ENCODE results near the gene PCDHB10. TPM values are rescaled to one million over a fixed set of nuclear protein-coding genes. Genes with fewer than 3 reads are reported as not detected.
"Not testable (repeated sequence)": the region's sequence is repeated elsewhere in the genome, so short reads cannot be mapped to it uniquely, and the experiment has no call there.

The PCDHB10 gene
- total and polyA plus RNA-seq, 10 donors: 0.09 to 2.7 (median 0.87) TPM

GRCh38 chr5:141172381-141173204, 19.6 kb upstream of the PCDHB10 start, which contains the start of gene PCDHB7:
Gene PCDHB7 (plus strand): TSS chr5:141172644. CDS start chr5:141172836, 192 bp downstream.
- Histone ChIP-seq H3K9me3 (peaks cover 0 to 51% (median 36%) of the 10 kb centered on the region in 8 donors), H3K4me1 (no peaks in the 10 kb centered on the region), H3K36me3 (no peaks in the 10 kb centered on the region), H3K27me3 (replicated peaks in 1 of 7) (peaks cover 0 to 64% (median 3%) of the 10 kb centered on the region in 7 donors), H3K4me3 (peak within 1 kb of the TSS in 1 of 8 donors; percentile 36), H3K27ac (no peak within 1 kb of the TSS)
- TF ChIP-seq POLR2AphosphoS5 (IDR thresholded peaks at IDR 0.05) (no peak), CTCF (IDR thresholded peaks at IDR 0.05 in 8 of 11, conservative IDR thresholded peaks at IDR 0.05 in 3 of 11) (peak in 7 of 11 experiments; percentile 11 to 44 (median 31))
- 24 to 40% (median 33%) methylated on average over 20 of the region's 20 CpGs for WGBS, 5 donors
- no peak for DNase-seq
- intact Hi-C loops (cut with DNase I; ENCODE audit: low total_unique reads): no loop called here

GRCh38 chr5:141174291-141175104, 17.7 kb upstream of the PCDHB10 start:
- H3K4me3 ChIP-seq; H3K36me3 ChIP-seq; DNase-seq; intact Hi-C loops (cut with DNase I; ENCODE audit: low total_unique reads); H3K27ac ChIP-seq; H3K4me1 ChIP-seq: not testable (repeated sequence)
- 40 to 57% (median 52%) methylated on average over 33 to 79 of the region's 79 CpGs for WGBS, 5 donors
- Histone ChIP-seq H3K27me3 (replicated peaks in 1 of 7) (peaks cover 0 to 67% (median 3%) of the 10 kb centered on the region in 7 donors), H3K9me3 (peaks cover 0 to 66% (median 48%) of the 10 kb centered on the region in 8 donors)

DNA sequence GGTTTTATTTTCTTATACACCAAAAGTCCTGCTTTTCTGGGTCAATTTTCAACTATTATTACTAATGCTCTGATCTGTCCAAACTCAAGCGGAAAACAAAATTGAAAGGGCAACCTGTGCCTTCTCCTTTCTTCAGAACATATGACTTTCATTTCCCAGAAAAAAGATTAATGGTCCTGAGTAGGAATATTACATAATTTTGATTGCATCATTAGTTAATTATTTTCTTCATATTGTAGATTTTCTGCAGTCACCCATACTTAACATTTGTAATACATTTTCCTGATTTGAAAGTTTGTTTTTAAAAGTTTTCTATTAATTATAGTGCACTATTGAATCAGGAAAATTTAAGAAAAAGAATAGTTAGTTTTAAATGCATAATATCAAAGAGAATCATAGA, 16.2 kb upstream of the PCDHB10 start:
- intact Hi-C loops (cut with DNase I; ENCODE audit: low total_unique reads): no loop called here
- no peak overlapping the region for H3K27ac ChIP-seq
- WGBS, 5 donors: 46 to 71% (median 63%) methylated on average over 1 of the region's 1 CpG
- no peak for DNase-seq
- no peaks in the 10 kb centered on the region for H3K36me3 ChIP-seq
- TF ChIP-seq POLR2A (IDR thresholded peaks at IDR 0.05) (no peak), POLR2AphosphoS5 (IDR thresholded peaks at IDR 0.05) (no peak)
- H3K9me3 ChIP-seq: peaks cover 0 to 76% (median 58%) of the 10 kb centered on the region in 8 donors
- no peaks in the 10 kb centered on the region for H3K4me1 ChIP-seq
- peaks cover 0 to 77% (median 9%) of the 10 kb centered on the region in 7 donors for H3K27me3 ChIP-seq (replicated peaks in 1 of 7)
- H3K4me3 ChIP-seq: no peak overlapping the region

DNA sequence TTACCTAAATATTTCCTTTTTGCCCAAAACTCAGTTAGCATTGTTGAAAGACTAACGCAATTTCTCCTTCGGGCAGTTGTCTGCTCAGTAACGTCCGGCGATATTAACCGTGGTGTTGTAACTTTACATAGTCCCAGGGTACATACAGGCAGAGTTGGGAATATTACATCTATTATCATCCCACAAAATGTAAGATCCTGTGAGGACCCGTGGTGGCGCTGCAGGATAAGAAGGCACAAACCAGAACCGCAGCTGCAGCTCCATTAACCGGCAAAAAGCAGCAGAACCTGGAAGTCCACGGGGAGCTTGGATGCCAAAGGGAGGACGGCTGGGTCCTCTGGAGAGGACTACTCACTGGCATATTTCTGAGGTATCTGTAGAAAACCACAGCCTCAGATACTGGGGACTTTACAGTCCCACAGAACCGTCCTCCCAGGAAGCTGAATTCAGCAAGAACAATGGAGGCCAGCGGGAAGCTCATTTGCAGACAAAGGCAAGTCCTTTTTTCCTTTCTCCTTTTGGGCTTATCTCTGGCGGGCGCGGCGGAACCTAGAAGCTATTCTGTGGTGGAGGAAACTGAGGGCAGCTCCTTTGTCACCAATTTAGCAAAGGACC, 14.5 kb upstream of the PCDHB10 start, which contains the start of gene PCDHB8:
Gene PCDHB8, plus strand, starts transcription at position 214 of the 615 bp plus-strand sequence. Its CDS starts 245 bp downstream, at position 459.
- H3K27ac ChIP-seq; H3K4me3 ChIP-seq; DNase-seq; intact Hi-C loops (cut with DNase I; ENCODE audit: low total_unique reads); H3K4me1 ChIP-seq; H3K36me3 ChIP-seq: not testable (repeated sequence)
- peaks cover 0 to 80% (median 65%) of the 10 kb centered on the region in 8 donors for H3K9me3 ChIP-seq
- peaks cover 0 to 91% (median 11%) of the 10 kb centered on the region in 7 donors for H3K27me3 ChIP-seq (replicated peaks in 1 of 7)
- WGBS, 5 donors: 25 to 35% (median 30%) methylated on average over 13 to 17 of the region's 18 CpGs

DNA sequence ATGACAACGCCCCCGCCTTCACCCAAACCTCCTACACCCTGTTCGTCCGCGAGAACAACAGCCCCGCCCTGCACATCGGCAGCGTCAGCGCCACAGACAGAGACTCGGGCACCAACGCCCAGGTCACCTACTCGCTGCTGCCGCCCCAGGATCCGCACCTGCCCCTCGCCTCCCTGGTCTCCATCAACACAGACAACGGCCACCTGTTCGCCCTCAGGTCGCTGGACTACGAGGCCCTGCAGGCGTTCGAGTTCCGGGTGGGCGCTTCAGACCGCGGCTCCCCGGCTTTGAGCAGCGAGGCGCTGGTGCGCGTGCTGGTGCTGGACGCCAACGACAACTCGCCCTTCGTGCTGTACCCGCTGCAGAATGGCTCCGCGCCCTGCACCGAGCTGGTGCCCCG, 12.8 kb upstream of the PCDHB10 start:
- DNase-seq; H3K4me3 ChIP-seq; H3K36me3 ChIP-seq; intact Hi-C loops (cut with DNase I; ENCODE audit: low total_unique reads); H3K4me1 ChIP-seq; H3K27ac ChIP-seq: not testable (repeated sequence)
- peaks cover 0 to 90% (median 11%) of the 10 kb centered on the region in 7 donors for H3K27me3 ChIP-seq (replicated peaks in 1 of 7)
- peaks cover 0 to 77% (median 62%) of the 10 kb centered on the region in 8 donors for H3K9me3 ChIP-seq
- 35 to 55% (median 50%) methylated on average over 25 to 35 of the region's 39 CpGs for WGBS, 5 donors

DNA sequence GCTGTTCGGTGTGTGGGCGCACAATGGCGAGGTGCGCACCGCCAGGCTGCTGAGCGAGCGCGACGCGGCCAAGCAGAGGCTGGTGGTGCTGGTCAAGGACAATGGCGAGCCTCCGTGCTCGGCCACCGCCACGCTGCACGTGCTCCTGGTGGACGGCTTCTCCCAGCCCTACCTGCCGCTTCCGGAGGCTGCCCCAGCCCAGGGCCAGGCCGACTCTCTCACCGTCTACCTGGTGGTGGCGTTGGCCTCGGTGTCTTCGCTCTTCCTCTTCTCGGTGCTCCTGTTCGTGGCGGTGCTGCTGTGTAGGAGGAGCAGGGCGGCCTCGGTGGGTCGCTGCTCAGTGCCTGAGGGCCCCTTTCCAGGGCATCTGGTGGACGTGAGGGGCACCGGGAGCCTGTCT, 12.3 kb upstream of the PCDHB10 start:
- 24 to 49% (median 44%) methylated on average over 8 to 32 of the region's 32 CpGs for WGBS, 5 donors

More for the DNA sequence above, 12.3 kb upstream of the PCDHB10 start:
- H3K27ac ChIP-seq; DNase-seq; intact Hi-C loops (cut with DNase I; ENCODE audit: low total_unique reads); H3K4me3 ChIP-seq; H3K4me1 ChIP-seq; H3K36me3 ChIP-seq: not testable (repeated sequence)
- H3K27me3 ChIP-seq (replicated peaks in 1 of 7): peaks cover 0 to 90% (median 11%) of the 10 kb centered on the region in 7 donors
- H3K9me3 ChIP-seq: peaks cover 0 to 77% (median 62%) of the 10 kb centered on the region in 8 donors
